Glutamatergic neuron (in vitro differentiated cells): ENCODE results near the gene INSIG2. TPM values are rescaled to one million over a fixed set of nuclear protein-coding genes. Genes with fewer than 3 reads are reported as not detected.

ENCODE experiments used
- DNase-seq: peaks from one replicate; pipeline ENCODE4 v3.0.0; 2022
- H3K27ac Mint-ChIP-seq: one replicate; pipeline ENCODE4 v1.8.0; 2020; ENCODE audit warnings: mild to moderate bottlenecking, mixed read lengths, inconsistent platforms; ENCODE audit not compliant: unreplicated experiment
- H3K27me3 Mint-ChIP-seq: one replicate; pipeline ENCODE4 v1.8.0; 2020; ENCODE audit warnings: mild to moderate bottlenecking, moderate library complexity, mixed read lengths, inconsistent platforms; ENCODE audit not compliant: unreplicated experiment
- H3K36me3 Mint-ChIP-seq: one replicate; pipeline ENCODE4 v1.8.0; 2020; ENCODE audit warnings: mild to moderate bottlenecking, mixed read lengths, inconsistent platforms; ENCODE audit not compliant: unreplicated experiment
- H3K4me1 Mint-ChIP-seq: one replicate; pipeline ENCODE4 v1.8.0; 2020; ENCODE audit warnings: mild to moderate bottlenecking, low read depth, mixed read lengths, inconsistent platforms; ENCODE audit not compliant: unreplicated experiment
- H3K4me3 Mint-ChIP-seq: one replicate; pipeline ENCODE4 v1.8.0; 2020; ENCODE audit warnings: mild to moderate bottlenecking, mixed read lengths, inconsistent platforms; ENCODE audit not compliant: unreplicated experiment
- H3K9me3 Mint-ChIP-seq: one replicate; pipeline ENCODE4 v1.8.0; 2020; ENCODE audit warnings: mild to moderate bottlenecking, moderate library complexity, mixed read lengths, inconsistent platforms; ENCODE audit not compliant: unreplicated experiment
- total RNA-seq: library from RNA; stranded (reverse); fragmentation: NEBNext Ultra II Directional; extraction: Animal tissue kit (Norgen Biotek cat#: 25700); gene quantifications from one replicate; pipeline ENCODE4 v1.2.1, GENCODE V29; 2021; ENCODE audit not compliant: unreplicated experiment
- TF ChIP-seq, protein P1 (sequence below): fragments of 200-600 bp; sonication (generic); IDR thresholded peaks from one replicate; pipeline ENCODE4 v1.5.0; 2021; ENCODE audit not compliant: partially characterized antibody, unreplicated experiment

The INSIG2 gene
- total RNA-seq, 1 donor from 2014 or later, result 20.3 TPM

DNA sequence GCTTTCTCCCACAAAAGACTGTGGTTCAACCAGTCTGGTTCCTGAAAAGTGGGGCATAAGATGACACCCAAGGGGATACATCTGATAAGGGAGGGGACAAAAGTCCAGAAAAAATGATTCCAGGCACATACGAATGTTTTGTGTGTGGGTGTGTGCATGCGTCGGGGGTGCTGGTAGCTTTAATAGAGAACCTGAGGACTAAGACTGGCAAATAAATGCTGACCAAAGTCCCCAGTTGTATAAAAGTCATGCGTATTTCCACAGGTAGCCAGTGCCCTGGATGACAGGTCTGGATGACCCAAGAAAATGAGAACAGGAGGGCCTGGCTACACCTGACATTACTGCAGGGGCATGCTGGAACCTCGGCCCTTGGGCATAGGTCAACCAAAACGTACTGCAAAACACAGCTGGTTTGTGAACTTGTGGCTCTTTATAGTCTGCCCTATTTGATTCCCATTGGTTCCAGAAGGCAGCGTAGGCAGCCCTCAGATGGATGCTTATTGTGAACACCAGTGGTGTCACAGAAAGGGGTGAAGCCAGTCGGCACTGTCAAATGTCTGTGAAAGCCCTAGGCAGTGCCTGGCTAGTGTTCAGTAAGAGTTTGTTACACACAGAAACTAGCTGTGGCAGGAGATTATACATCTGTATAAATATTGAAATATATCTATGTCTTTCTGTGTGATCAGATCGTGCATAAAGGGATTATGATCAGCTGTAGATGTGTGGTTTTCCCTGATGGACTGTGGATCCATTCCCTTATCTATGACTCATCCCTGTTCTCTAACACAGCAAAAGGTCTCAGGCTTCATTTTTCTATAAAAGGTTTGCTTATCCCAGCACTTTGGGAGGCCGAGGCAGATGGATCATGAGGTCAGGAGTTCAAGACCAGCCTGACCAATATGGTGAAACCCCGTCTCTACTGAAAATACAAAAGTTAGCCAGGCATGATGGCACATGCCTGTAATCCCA is 58.3 kb downstream of the INSIG2 start:
- Mint-ChIP-seq H3K27ac (no peak overlapping the region), H3K27me3 (no peaks in the 10 kb centered on the region), H3K4me1 (no peaks in the 10 kb centered on the region), H3K36me3 (no peaks in the 10 kb centered on the region), H3K4me3 (no peak overlapping the region), H3K9me3 (peaks cover 4% of the 10 kb centered on the region)
- DNase-seq, result no peak
- TF ChIP-seq, protein P1, sequence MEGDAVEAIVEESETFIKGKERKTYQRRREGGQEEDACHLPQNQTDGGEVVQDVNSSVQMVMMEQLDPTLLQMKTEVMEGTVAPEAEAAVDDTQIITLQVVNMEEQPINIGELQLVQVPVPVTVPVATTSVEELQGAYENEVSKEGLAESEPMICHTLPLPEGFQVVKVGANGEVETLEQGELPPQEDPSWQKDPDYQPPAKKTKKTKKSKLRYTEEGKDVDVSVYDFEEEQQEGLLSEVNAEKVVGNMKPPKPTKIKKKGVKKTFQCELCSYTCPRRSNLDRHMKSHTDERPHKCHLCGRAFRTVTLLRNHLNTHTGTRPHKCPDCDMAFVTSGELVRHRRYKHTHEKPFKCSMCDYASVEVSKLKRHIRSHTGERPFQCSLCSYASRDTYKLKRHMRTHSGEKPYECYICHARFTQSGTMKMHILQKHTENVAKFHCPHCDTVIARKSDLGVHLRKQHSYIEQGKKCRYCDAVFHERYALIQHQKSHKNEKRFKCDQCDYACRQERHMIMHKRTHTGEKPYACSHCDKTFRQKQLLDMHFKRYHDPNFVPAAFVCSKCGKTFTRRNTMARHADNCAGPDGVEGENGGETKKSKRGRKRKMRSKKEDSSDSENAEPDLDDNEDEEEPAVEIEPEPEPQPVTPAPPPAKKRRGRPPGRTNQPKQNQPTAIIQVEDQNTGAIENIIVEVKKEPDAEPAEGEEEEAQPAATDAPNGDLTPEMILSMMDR, result no peak

DNA sequence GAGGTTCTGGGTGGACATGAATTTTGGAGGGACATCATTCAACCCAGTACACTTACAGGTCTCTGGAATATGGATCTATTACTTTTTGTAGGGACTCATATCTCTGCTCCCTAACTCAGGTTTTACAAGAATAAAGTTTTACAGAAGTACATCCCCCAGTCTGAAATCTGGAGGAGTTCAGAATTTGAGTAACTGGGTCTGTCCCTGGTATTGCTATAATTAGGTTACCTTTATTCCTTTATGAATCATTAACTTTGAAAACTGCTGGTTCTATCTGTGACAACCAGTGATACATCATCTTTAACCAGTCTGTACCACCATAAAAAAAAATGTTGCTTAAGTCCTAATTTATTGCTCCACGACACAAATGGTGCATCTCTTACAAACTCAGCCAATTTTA is 59.9 kb downstream of the INSIG2 start:
- Mint-ChIP-seq H3K4me1 (no peaks in the 10 kb centered on the region), H3K27me3 (no peaks in the 10 kb centered on the region), H3K4me3 (no peak overlapping the region), H3K36me3 (no peaks in the 10 kb centered on the region), H3K9me3 (peaks cover 5% of the 10 kb centered on the region), H3K27ac (no peak overlapping the region)
- no peak for DNase-seq
- TF ChIP-seq, protein P1, result no peak

DNA sequence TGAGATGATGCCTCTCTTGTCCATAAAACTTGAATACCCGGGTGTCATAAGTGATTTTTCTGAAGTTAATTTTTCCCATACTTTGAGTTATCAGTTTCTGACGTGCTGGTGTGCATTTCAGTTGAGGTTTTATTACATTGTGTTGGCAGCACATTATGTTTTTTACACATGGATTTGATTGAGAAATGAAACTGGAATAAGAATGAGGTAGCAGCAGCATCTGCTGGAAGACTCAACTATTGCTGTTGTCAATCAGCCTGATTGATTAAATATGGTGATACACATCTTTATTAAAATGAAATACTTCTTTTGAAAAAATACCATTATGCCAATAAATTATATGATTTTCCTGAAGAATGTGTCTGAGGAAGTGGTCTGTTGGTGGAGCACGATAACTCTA is 60.5 kb downstream of the INSIG2 start:
- TF ChIP-seq, protein P1, result no peak
- H3K36me3 Mint-ChIP-seq, result no peaks in the 10 kb centered on the region

DNA sequence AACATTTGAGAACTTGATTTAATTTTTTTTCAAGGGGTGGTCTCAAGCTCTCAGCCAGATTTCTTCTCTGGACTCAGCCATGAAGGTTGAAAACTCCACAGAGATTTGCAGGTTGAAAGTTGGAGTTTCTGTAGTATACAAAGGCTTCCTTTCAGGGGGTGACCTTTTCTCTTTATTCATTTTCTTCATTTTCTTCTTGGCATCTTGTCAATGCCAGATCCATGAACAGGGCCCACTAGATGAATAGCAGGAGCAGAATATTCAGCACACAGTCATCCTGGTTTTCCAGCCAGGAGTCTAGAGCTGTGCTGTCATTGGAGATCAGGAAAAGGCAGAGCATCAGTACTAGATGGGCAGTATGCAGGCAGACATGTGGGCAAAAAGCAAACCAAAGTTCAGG is 62.0 kb downstream of the INSIG2 start:
- DNase-seq, result no peak
- H3K4me3 Mint-ChIP-seq, result no peak overlapping the region
- H3K4me1 Mint-ChIP-seq, result no peaks in the 10 kb centered on the region
- TF ChIP-seq, protein P1, result no peak
- peaks cover 2% of the 10 kb centered on the region for H3K9me3 Mint-ChIP-seq
- no peaks in the 10 kb centered on the region for H3K36me3 Mint-ChIP-seq
- H3K27me3 Mint-ChIP-seq, result no peaks in the 10 kb centered on the region
- no peak overlapping the region for H3K27ac Mint-ChIP-seq

More for the DNA sequence above, 60.5 kb downstream of the INSIG2 start:
- Mint-ChIP-seq H3K27ac (no peak overlapping the region), H3K27me3 (no peaks in the 10 kb centered on the region), H3K9me3 (peaks cover 5% of the 10 kb centered on the region), H3K4me3 (no peak overlapping the region), H3K4me1 (no peaks in the 10 kb centered on the region)
- no peak for DNase-seq

DNA sequence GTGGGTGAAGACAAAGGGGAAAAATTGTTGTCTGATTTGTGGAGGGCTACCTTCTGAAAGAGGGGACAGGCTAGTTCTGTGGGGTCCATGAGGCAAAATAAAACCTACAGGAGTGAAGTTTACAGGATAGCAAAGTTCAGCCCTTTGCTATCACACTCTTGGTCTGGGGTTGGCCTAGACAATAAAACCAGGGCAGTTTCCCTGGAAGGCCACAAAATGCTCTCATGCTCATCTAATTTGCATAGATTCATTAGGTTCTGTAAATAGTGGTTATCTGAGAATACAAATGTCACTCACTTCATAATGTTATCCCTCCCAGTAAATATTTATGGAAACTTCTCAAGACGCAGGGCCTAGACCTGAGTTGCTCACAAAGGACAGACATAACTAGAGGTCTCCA is 63.6 kb downstream of the INSIG2 start:
- Mint-ChIP-seq H3K4me3 (no peak overlapping the region), H3K36me3 (no peaks in the 10 kb centered on the region), H3K9me3 (peaks cover 2% of the 10 kb centered on the region), H3K4me1 (no peaks in the 10 kb centered on the region), H3K27ac (no peak overlapping the region), H3K27me3 (no peaks in the 10 kb centered on the region)
- no peak for DNase-seq
- TF ChIP-seq, protein P1, result no peak
